Measurements from ENCODE around the gene KRTAP22-1. TPM values are rescaled to one million over a fixed set of nuclear protein-coding genes. Genes with fewer than 3 reads are reported as not detected.

KRTAP22-1 gene
- total and polyA plus RNA-seq, 8 donors: not detected

- Histone ChIP-seq H3K9me3 (no peaks in the 10 kb centered on the region), H3K27ac (no peak overlapping the region), H3K4me1 (no peaks in the 10 kb centered on the region), H3K27me3 (no peaks in the 10 kb centered on the region), H3K4me3 (no peak overlapping the region), H3K36me3 (no peaks in the 10 kb centered on the region)
- intact Hi-C loops (cut with DNase I): no loop called here
- ATAC-seq (no peak), DNase-seq (no peak)
- TF ChIP-seq CTCF (IDR thresholded peaks at IDR 0.05): no peak
These were observed 37.8 kb upstream of the KRTAP22-1 start for GRCh38 chr21:30563072-30563471.

GRCh38 chr21:30563630-30564029 lies 37.3 kb upstream of the KRTAP22-1 start:
- Histone ChIP-seq H3K27ac (no peak overlapping the region), H3K27me3 (no peaks in the 10 kb centered on the region), H3K4me3 (no peak overlapping the region), H3K9me3 (no peaks in the 10 kb centered on the region), H3K4me1 (no peaks in the 10 kb centered on the region), H3K36me3 (no peaks in the 10 kb centered on the region)
- intact Hi-C loops (cut with DNase I): no loop called here
- TF ChIP-seq CTCF (IDR thresholded peaks at IDR 0.05): no peak
- no peak for ATAC-seq
- DNase-seq: no peak

- Histone ChIP-seq H3K9me3 (no peaks in the 10 kb centered on the region), H3K27ac (no peak overlapping the region), H3K36me3 (no peaks in the 10 kb centered on the region), H3K4me1 (no peaks in the 10 kb centered on the region), H3K27me3 (no peaks in the 10 kb centered on the region), H3K4me3 (no peak overlapping the region)
- DNase-seq (no peak), ATAC-seq (no peak)
- intact Hi-C loops (cut with DNase I): no loop called here
- TF ChIP-seq CTCF (IDR thresholded peaks at IDR 0.05): no peak
These were observed 33.3 kb upstream of the KRTAP22-1 start for GRCh38 chr21:30567617-30568016.

- no peak overlapping the region for H3K27ac ChIP-seq
- no peaks in the 10 kb centered on the region for H3K9me3 ChIP-seq
- no peaks in the 10 kb centered on the region for H3K36me3 ChIP-seq
- no peaks in the 10 kb centered on the region for H3K4me1 ChIP-seq
- no peak for TF ChIP-seq CTCF (IDR thresholded peaks at IDR 0.05)
- H3K27me3 ChIP-seq: no peaks in the 10 kb centered on the region
- intact Hi-C loops (cut with DNase I): no loop called here
- ATAC-seq: no peak
- no peak for DNase-seq
- H3K4me3 ChIP-seq: no peak overlapping the region
These were observed 23.1 kb upstream of the KRTAP22-1 start for GRCh38 chr21:30577766-30578165.

GRCh38 chr21:30579346-30579745 lies 21.5 kb upstream of the KRTAP22-1 start:
- intact Hi-C loops (cut with DNase I): no loop called here

More at GRCh38 chr21:30579346-30579745, 21.5 kb upstream of the KRTAP22-1 start:
- no peak overlapping the region for H3K4me3 ChIP-seq
- no peaks in the 10 kb centered on the region for H3K36me3 ChIP-seq
- H3K27ac ChIP-seq: no peak overlapping the region
- no peak for DNase-seq
- TF ChIP-seq CTCF (IDR thresholded peaks at IDR 0.05): no peak
- H3K9me3 ChIP-seq: no peaks in the 10 kb centered on the region
- ATAC-seq: no peak
- no peaks in the 10 kb centered on the region for H3K27me3 ChIP-seq
- H3K4me1 ChIP-seq: no peaks in the 10 kb centered on the region
